Left lung (tissue), 10 donors: Measurements from ENCODE around the gene LINGO3. TPM values are rescaled to one million over a fixed set of nuclear protein-coding genes. Genes with fewer than 3 reads are reported as not detected.

Experiments
- ATAC-seq: fragments of 200-7000 bp; cut with Tn5 transposase; one replicate; pipeline ENCODE4 v1.9.1; 2020; ENCODE audit warnings: moderate library complexity
- DNase-seq, 4 donors: peaks; one replicate each; pipeline ENCODE4 v3.0.0-alpha.2; 2013 to 2020
- H3K27ac ChIP-seq, 2 donors: fragments of 200-600 bp; sonication (generic) in 1 of 2; one replicate each; pipeline versions ENCODE4 v1.5.0 to v1.8.0; 2020 to 2021
- H3K27me3 ChIP-seq, 2 donors: fragments of 200-600 bp; sonication (generic) in 1 of 2; one replicate each; pipeline versions ENCODE4 v1.5.0 to v1.8.0; 2020 to 2021
- H3K36me3 ChIP-seq, 2 donors: fragments of 200-600 bp; sonication (generic) in 1 of 2; one replicate each; pipeline versions ENCODE4 v1.5.0 to v1.8.0; 2020 to 2021
- H3K4me1 ChIP-seq, 2 donors: fragments of 200-600 bp; one replicate each; pipeline ENCODE4 v1.8.0; 2021
- H3K4me3 ChIP-seq, 2 donors: fragments of 200-600 bp; sonication (generic) in 1 of 2; one replicate each; pipeline versions ENCODE4 v1.5.0 to v1.8.0; 2020 to 2021; ENCODE audit warnings: mild to moderate bottlenecking in 1 of 2
- H3K9me3 ChIP-seq, 2 donors: fragments of 200-600 bp; sonication (generic) in 1 of 2; one replicate each; pipeline versions ENCODE4 v1.5.0 to v1.8.0; 2020 to 2021
- intact Hi-C, 2 donors: fragments of 100-400 bp; cut with DNase I; formaldehyde crosslinking; loops; one replicate each; pipeline versions ENCODE4 v1.11.2 to v1.14.2; 2022
- polyA plus RNA-seq, 6 donors: library from polyadenylated mRNA; unstranded; fragments of 120-200 nt; gene quantifications; one replicate each; pipeline ENCODE4 v1.2.1, GENCODE V29; 2013; ENCODE audit not compliant: insufficient read length in 6 of 6
- total RNA-seq, 2 donors: library from RNA; stranded (reverse); fragmentation: NEBNext Ultra II Directional; extraction: Animal tissue kit (Norgen Biotek cat#: 25700); gene quantifications; one replicate each; pipeline ENCODE4 v1.2.1, GENCODE V29; 2021
- TF ChIP-seq, protein P1 (sequence below), 2 donors: fragments of 200-600 bp; sonication (generic) in 1 of 2; IDR thresholded peaks; one replicate each; pipeline versions ENCODE4 v1.5.0 to v1.8.0; 2021; ENCODE audit warnings: antibody characterized with exemption in 2 of 2
- donor health status: DM: no; HTN: yes; CAD: no.
- donor health status: DM: no; HTN: no; CAD: no.

The LINGO3 gene
- total and polyA plus RNA-seq, 8 donors, result 0.10 to 0.17 (median 0.16) TPM; not detected in 5

GRCh38 chr19:2320939-2321338 is 13.0 kb upstream of the LINGO3 start:
- Histone ChIP-seq H3K27ac (no peak overlapping the region), H3K4me3 (no peak overlapping the region), H3K9me3 (no peaks in the 10 kb centered on the region), H3K27me3 (no peaks in the 10 kb centered on the region), H3K4me1 (peaks cover 0 to 13% of the 10 kb centered on the region in 2 donors), H3K36me3 (peaks cover 0 to 49% of the 10 kb centered on the region in 2 donors)
- TF ChIP-seq, protein P1, sequence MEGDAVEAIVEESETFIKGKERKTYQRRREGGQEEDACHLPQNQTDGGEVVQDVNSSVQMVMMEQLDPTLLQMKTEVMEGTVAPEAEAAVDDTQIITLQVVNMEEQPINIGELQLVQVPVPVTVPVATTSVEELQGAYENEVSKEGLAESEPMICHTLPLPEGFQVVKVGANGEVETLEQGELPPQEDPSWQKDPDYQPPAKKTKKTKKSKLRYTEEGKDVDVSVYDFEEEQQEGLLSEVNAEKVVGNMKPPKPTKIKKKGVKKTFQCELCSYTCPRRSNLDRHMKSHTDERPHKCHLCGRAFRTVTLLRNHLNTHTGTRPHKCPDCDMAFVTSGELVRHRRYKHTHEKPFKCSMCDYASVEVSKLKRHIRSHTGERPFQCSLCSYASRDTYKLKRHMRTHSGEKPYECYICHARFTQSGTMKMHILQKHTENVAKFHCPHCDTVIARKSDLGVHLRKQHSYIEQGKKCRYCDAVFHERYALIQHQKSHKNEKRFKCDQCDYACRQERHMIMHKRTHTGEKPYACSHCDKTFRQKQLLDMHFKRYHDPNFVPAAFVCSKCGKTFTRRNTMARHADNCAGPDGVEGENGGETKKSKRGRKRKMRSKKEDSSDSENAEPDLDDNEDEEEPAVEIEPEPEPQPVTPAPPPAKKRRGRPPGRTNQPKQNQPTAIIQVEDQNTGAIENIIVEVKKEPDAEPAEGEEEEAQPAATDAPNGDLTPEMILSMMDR (IDR thresholded peaks at IDR 0.05), result no peak
- intact Hi-C loops, result no loop called here
- no peak for DNase-seq
- ATAC-seq, result no peak

DNA sequence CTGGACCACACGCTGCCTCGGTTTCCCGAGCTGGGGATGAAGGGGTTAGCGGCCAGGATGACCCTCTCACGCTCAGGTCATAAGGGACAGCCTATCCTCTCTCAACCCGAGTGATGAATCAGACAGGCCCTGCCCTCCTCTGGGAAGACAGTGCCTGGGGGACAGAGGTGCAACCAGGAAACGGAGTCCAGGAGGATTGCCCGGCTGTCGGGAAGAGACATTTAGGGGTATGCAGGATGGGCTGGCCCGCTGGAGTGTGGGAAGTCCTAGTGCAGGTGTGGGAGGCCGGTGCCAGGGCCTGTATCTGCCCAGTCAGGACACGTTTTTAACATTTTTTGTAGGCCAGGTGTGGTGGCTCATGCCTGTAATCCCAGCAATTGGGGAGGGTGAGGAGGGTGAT is 12.1 kb upstream of the LINGO3 start:
- DNase-seq (no peak), ATAC-seq (no peak)
- H3K36me3 ChIP-seq, result peaks cover 0 to 40% of the 10 kb centered on the region in 2 donors
- H3K27ac ChIP-seq, result no peak overlapping the region
- TF ChIP-seq, protein P1 (IDR thresholded peaks at IDR 0.05), result no peak
- H3K4me1 ChIP-seq, result peaks cover 0 to 9% of the 10 kb centered on the region in 2 donors
- no peak overlapping the region for H3K4me3 ChIP-seq
- intact Hi-C loops, result no loop called here
- H3K9me3 ChIP-seq, result peaks cover 0 to 4% of the 10 kb centered on the region in 2 donors
- H3K27me3 ChIP-seq, result no peaks in the 10 kb centered on the region

- no peak for ATAC-seq
- H3K4me1 ChIP-seq, result peaks cover 0 to 9% of the 10 kb centered on the region in 2 donors
- peaks cover 0 to 7% of the 10 kb centered on the region in 2 donors for H3K9me3 ChIP-seq
- TF ChIP-seq, protein P1 (IDR thresholded peaks at IDR 0.05), result no peak
- intact Hi-C loops, result no loop called here
- peak in 1 of 4 donors; percentile 65 for DNase-seq
- H3K27me3 ChIP-seq, result no peaks in the 10 kb centered on the region
- no peak overlapping the region for H3K27ac ChIP-seq
- peaks cover 0 to 35% of the 10 kb centered on the region in 2 donors for H3K36me3 ChIP-seq
- no peak overlapping the region for H3K4me3 ChIP-seq
Observed at GRCh38 chr19:2319551-2319950, 11.6 kb upstream of the LINGO3 start.

DNA sequence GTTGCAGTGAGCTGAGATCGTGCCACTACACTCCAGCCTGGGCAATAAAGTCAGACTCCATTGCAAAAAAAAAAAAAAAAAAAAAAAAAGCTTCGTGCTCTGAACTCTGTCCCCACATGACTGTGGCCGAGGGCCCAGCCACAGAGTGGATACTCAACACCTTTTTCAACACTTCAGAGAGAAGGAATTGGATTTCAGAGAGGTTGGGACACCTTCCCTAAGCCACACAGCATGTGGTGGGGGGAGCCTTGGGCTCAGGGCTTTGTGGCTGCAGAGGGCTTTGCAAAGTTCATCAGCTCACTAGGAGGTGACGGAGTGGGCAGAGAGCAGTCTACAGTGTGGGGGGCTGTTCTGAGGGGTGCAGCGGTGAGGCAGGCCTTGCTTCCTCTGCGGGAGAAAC is 11.0 kb upstream of the LINGO3 start:
- ATAC-seq (no peak), DNase-seq (no peak)
- peaks cover 0 to 1% of the 10 kb centered on the region in 2 donors for H3K27me3 ChIP-seq
- no peak overlapping the region for H3K27ac ChIP-seq
- intact Hi-C loops, result no loop called here
- peaks cover 0 to 29% of the 10 kb centered on the region in 2 donors for H3K36me3 ChIP-seq
- peaks cover 0 to 7% of the 10 kb centered on the region in 2 donors for H3K9me3 ChIP-seq
- H3K4me1 ChIP-seq, result peaks cover 0 to 9% of the 10 kb centered on the region in 2 donors
- TF ChIP-seq, protein P1 (IDR thresholded peaks at IDR 0.05), result no peak
- H3K4me3 ChIP-seq, result no peak overlapping the region

- H3K27ac ChIP-seq, result no peak overlapping the region
- H3K4me1 ChIP-seq, result peaks cover 0 to 9% of the 10 kb centered on the region in 2 donors
- H3K36me3 ChIP-seq, result peaks cover 0 to 17% of the 10 kb centered on the region in 2 donors
- intact Hi-C loops, result no loop called here
- peaks cover 0 to 7% of the 10 kb centered on the region in 2 donors for H3K9me3 ChIP-seq
- peaks cover 4 to 13% of the 10 kb centered on the region in 2 donors for H3K27me3 ChIP-seq
- TF ChIP-seq, protein P1 (IDR thresholded peaks at IDR 0.05), result no peak
- ATAC-seq (no peak), DNase-seq (peak in 1 of 4 donors; percentile 75)
- no peak overlapping the region for H3K4me3 ChIP-seq
Observed at GRCh38 chr19:2317756-2318155, 9.8 kb upstream of the LINGO3 start.
